B cell (primary cell): ENCODE results near the gene OR2T34. TPM values are rescaled to one million over a fixed set of nuclear protein-coding genes. Genes with fewer than 3 reads are reported as not detected.

Experiments used
- ATAC-seq: fragments of 200-7000 bp; cut with Tn5 transposase; one replicate; pipeline ENCODE4 v1.10.0; 2021; ENCODE audit warnings: low read depth, mild to moderate bottlenecking, moderate number of reproducible peaks, moderate library complexity
- CTCF ChIA-PET: fragments of 350-600 bp; sonication (Branson Sonifier 250); formaldehyde crosslinking; loops from one replicate; lab custom pipeline; 2021; ENCODE audit warnings: antibody characterized with exemption, inconsistent platforms; lab: Charles Lee
- POLR2A ChIA-PET: fragments of 350-600 bp; sonication (Branson Sonifier 250); formaldehyde crosslinking; loops from one replicate; lab custom pipeline; 2021; ENCODE audit warnings: antibody characterized with exemption; lab: Charles Lee
- DNase-seq: peaks from one replicate; pipeline ENCODE4 v3.0.0; 2013
- H2AFZ ChIP-seq: 2 replicates; pipeline ENCODE4 v1.6.1; 2012; ENCODE audit warnings: mild to moderate bottlenecking, low read depth, low read length; ENCODE audit not compliant: insufficient read depth, poor library complexity, severe bottlenecking
- H3K27ac ChIP-seq, 2 donors: 1 replicate in 1 of 2; 2 replicates in 1 of 2; pipeline ENCODE4 v1.5.1; 2012 to 2013; ENCODE audit warnings: low read length in 2 of 2, mild to moderate bottlenecking in 2 of 2, moderate library complexity in 1 of 2
- H3K27me3 ChIP-seq, 4 experiments: fragments of 200-600 bp in 1 of 4; sonication (generic) in 1 of 4; replicated peaks in 1 of 4; 1 replicate in 2 of 4; 2 replicates in 2 of 4; pipeline versions ENCODE4 v1.6.1 to v1.7.0; 2013 to 2016; ENCODE audit warnings: low read length in 3 of 4, mild to moderate bottlenecking in 2 of 4, mixed read lengths in 1 of 4, moderate library complexity in 1 of 4; ENCODE audit not compliant: insufficient read depth in 4 of 4, control insufficient read depth in 3 of 4; ENCODE audit errors: control extremely low read depth in 1 of 4
- H3K36me3 ChIP-seq, 2 experiments: replicated peaks in 1 of 2; 1 replicate in 1 of 2; 2 replicates in 1 of 2; pipeline versions ENCODE4 v1.6.1 to v1.7.1; 2013; ENCODE audit warnings: low read length in 1 of 2; ENCODE audit not compliant: insufficient read depth in 2 of 2, control insufficient read depth in 1 of 2; ENCODE audit errors: control extremely low read depth in 1 of 2, extremely low read depth in 1 of 2
- H3K4me1 ChIP-seq, 2 donors: fragments of 200-600 bp in 1 of 2; sonication (generic) in 1 of 2; 1 replicate in 1 of 2; 2 replicates in 1 of 2; pipeline versions ENCODE4 v1.5.1 to v1.6.1; 2013 to 2017; ENCODE audit warnings: low read length in 2 of 2; ENCODE audit not compliant: control insufficient read depth in 2 of 2, insufficient read depth in 2 of 2
- H3K4me2 ChIP-seq: replicated peaks from 2 replicates; pipeline ENCODE3; 2012; ENCODE audit warnings: mild to moderate bottlenecking, low read depth, low read length; ENCODE audit not compliant: poor library complexity, severe bottlenecking
- H3K4me3 ChIP-seq, 5 experiments: fragments of 200-600 bp in 1 of 5; sonication (generic) in 1 of 5; 1 replicate in 3 of 5; 2 replicates in 2 of 5; pipeline versions ENCODE4 v1.5.1 to v1.7.0; 2011 to 2016; ENCODE audit warnings: low read length in 4 of 5, mild to moderate bottlenecking in 4 of 5, low read depth in 2 of 5, control low read depth in 1 of 5, moderate library complexity in 1 of 5; ENCODE audit not compliant: insufficient read depth in 1 of 5; ENCODE audit errors: control extremely low read depth in 1 of 5, extremely low read depth in 1 of 5
- H3K79me2 ChIP-seq: fragments of 200-600 bp; sonication (generic); one replicate; pipeline ENCODE4 v1.6.0; 2016; ENCODE audit warnings: low read length; ENCODE audit not compliant: control insufficient read depth, insufficient read depth
- H3K9ac ChIP-seq: fragments of 200-600 bp; sonication (generic); 2 replicates; pipeline ENCODE4 v1.6.1; 2017; ENCODE audit warnings: mild to moderate bottlenecking, low read length, moderate library complexity
- H3K9me3 ChIP-seq, 3 donors: one replicate each; pipeline versions ENCODE4 v1.6.1 to v1.7.1; 2013; ENCODE audit warnings: low read length in 2 of 3; ENCODE audit not compliant: control insufficient read depth in 2 of 3, insufficient read depth in 1 of 3; ENCODE audit errors: control extremely low read depth in 1 of 3
- H4K20me1 ChIP-seq: 2 replicates; pipeline ENCODE4 v1.6.0; 2012; ENCODE audit warnings: mild to moderate bottlenecking, low read length; ENCODE audit not compliant: insufficient read depth, control insufficient read depth, poor library complexity, severe bottlenecking
- H3K27ac Mint-ChIP-seq: one replicate; pipeline ENCODE4 v1.8.0; 2021; ENCODE audit warnings: mixed read lengths
- H3K27me3 Mint-ChIP-seq: one replicate; pipeline ENCODE4 v1.8.0; 2021; ENCODE audit warnings: mixed read lengths
- H3K4me1 Mint-ChIP-seq: one replicate; pipeline ENCODE4 v1.8.0; 2021; ENCODE audit warnings: mixed read lengths
- H3K4me3 Mint-ChIP-seq: one replicate; pipeline ENCODE4 v1.8.0; 2021; ENCODE audit warnings: mixed read lengths
- H3K9me3 Mint-ChIP-seq: one replicate; pipeline ENCODE4 v1.8.0; 2022; ENCODE audit warnings: mixed read lengths; ENCODE audit not compliant: insufficient read depth
- CTCF ChIP-seq: fragments of 200-600 bp; IDR thresholded peaks from one replicate; pipeline ENCODE4 v1.8.0; 2022; ENCODE audit warnings: antibody characterized with exemption, mild to moderate bottlenecking
- EZH2 ChIP-seq: IDR thresholded peaks from 2 replicates; pipeline ENCODE4 v1.6.1; 2012; ENCODE audit warnings: borderline replicate concordance, low read depth, mild to moderate bottlenecking, moderate library complexity, low read length; ENCODE audit not compliant: insufficient read depth, poor library complexity, severe bottlenecking
- WGBS: methylation state at CpG from one replicate; pipeline ENCODE4 v1.1.5; 2013; ENCODE audit warnings: missing lambda C conversion rate; ENCODE audit not compliant: insufficient coverage; 5-methylcytosine and 5-hydroxymethylcytosine counted together
- intact Hi-C: fragments of 100-400 bp; cut with micrococcal nuclease; formaldehyde crosslinking; loops from one replicate; pipeline ENCODE4 v1.10.0; 2022
- polyA plus RNA-seq: library from polyadenylated mRNA; depleted of rRNA; stranded (reverse); fragments of >200 nt; gene quantifications from 2 replicates; pipeline ENCODE4 v1.2.3, GENCODE V29; 2012
- total RNA-seq, 2 donors: library from RNA; stranded (reverse); fragments of 120-200 nt in 1 of 2; gene quantifications; 1 replicate in 1 of 2; 2 replicates in 1 of 2; pipeline versions ENCODE4 v1.2.3 to v1.2.4, GENCODE V29; 2013 to 2022

The OR2T34 gene
- total and polyA plus RNA-seq, 2 donors (not counting 1 experiment from before 2014, with no cell fraction given) = 0.28 to 1.7 TPM

GRCh38 chr1:248585266-248585665 lies 10.7 kb upstream of the OR2T34 start:
- no peak for DNase-seq
- Histone ChIP-seq H3K9me3 (no peaks in the 10 kb centered on the region), H3K27me3 (no peaks in the 10 kb centered on the region), H2AFZ (no peak overlapping the region), H3K9ac (no peak overlapping the region), H4K20me1 (no peaks in the 10 kb centered on the region), H3K79me2 (no peaks in the 10 kb centered on the region), H3K4me1 (no peaks in the 10 kb centered on the region), H3K36me3 (no peaks in the 10 kb centered on the region), H3K27ac (no peak overlapping the region), H3K4me2 (no peak overlapping the region), H3K4me3 (no peak overlapping the region)
- ChIA-PET POLR2A (no interaction called here), CTCF (no interaction called here)
- TF ChIP-seq CTCF (no peak), EZH2 (no peak)
- peaks cover 3% of the 10 kb centered on the region for H3K4me1 Mint-ChIP-seq
- no peak for ATAC-seq
- H3K27ac Mint-ChIP-seq = no peak overlapping the region
- no CpG with 5 or more reads among the region's 3 CpGs for WGBS
- no peaks in the 10 kb centered on the region for H3K9me3 Mint-ChIP-seq
- intact Hi-C loops = no loop called here
- no peak overlapping the region for H3K4me3 Mint-ChIP-seq
- peaks cover 2% of the 10 kb centered on the region for H3K27me3 Mint-ChIP-seq

GRCh38 chr1:248576260-248576980 lies 1.9 kb upstream of the OR2T34 start:
- WGBS = 100% methylated on average over 1 of the region's 9 CpGs
- POLR2A ChIA-PET = no interaction called here

More at GRCh38 chr1:248576260-248576980, 1.9 kb upstream of the OR2T34 start:
- Histone ChIP-seq H4K20me1 (no peaks in the 10 kb centered on the region), H2AFZ (no peak overlapping the region), H3K27ac (no peak overlapping the region), H3K4me1 (no peaks in the 10 kb centered on the region), H3K9me3 (no peaks in the 10 kb centered on the region), H3K4me3 (no peak overlapping the region), H3K27me3 (no peaks in the 10 kb centered on the region), H3K36me3 (no peaks in the 10 kb centered on the region), H3K4me2 (no peak overlapping the region), H3K79me2 (no peaks in the 10 kb centered on the region), H3K9ac (no peak overlapping the region)
- Mint-ChIP-seq H3K27me3 (no peaks in the 10 kb centered on the region), H3K4me3 (no peak overlapping the region), H3K4me1 (no peaks in the 10 kb centered on the region), H3K27ac (no peak overlapping the region), H3K9me3 (no peaks in the 10 kb centered on the region)
- TF ChIP-seq CTCF (no peak), EZH2 (no peak)
- DNase-seq (no peak), ATAC-seq (no peak)
- CTCF ChIA-PET = no interaction called here
- intact Hi-C loops = no loop called here
